Neuronal stem cell (in vitro differentiated cells): ENCODE data around the gene MUL1.

Experiments
- DNase-seq: peaks from one replicate; pipeline ENCODE4 v3.0.0-alpha.2; 2013; ENCODE audit warnings: low spot score
- H2AFZ ChIP-seq: one replicate; pipeline ENCODE4 v1.6.1; 2013; ENCODE audit warnings: mild to moderate bottlenecking, low read length, inconsistent platforms
- H2AK5ac ChIP-seq: 2 replicates; pipeline ENCODE4 v1.6.1; 2013; ENCODE audit warnings: low read depth, mild to moderate bottlenecking, inconsistent platforms, low read length, moderate library complexity, mixed read lengths
- H2BK120ac ChIP-seq: 2 replicates; pipeline ENCODE4 v1.6.1; 2013; ENCODE audit warnings: low read depth, mild to moderate bottlenecking, inconsistent platforms, low read length, moderate library complexity, mixed read lengths
- H2BK12ac ChIP-seq: one replicate; pipeline ENCODE4 v1.6.1; 2013; ENCODE audit warnings: low read length, inconsistent platforms
- H2BK15ac ChIP-seq: 2 replicates; pipeline ENCODE4 v1.6.1; 2013; ENCODE audit warnings: mild to moderate bottlenecking, low read length, inconsistent platforms, mixed read lengths
- H2BK5ac ChIP-seq: one replicate; pipeline ENCODE4 v1.6.1; 2013; ENCODE audit warnings: inconsistent platforms, mild to moderate bottlenecking, low read length, moderate library complexity
- H3K14ac ChIP-seq: one replicate; pipeline ENCODE4 v1.6.1; 2013; ENCODE audit warnings: low read length, inconsistent platforms
- H3K18ac ChIP-seq: 2 replicates; pipeline ENCODE4 v1.6.1; 2013; ENCODE audit warnings: low read length, inconsistent platforms
- H3K23ac ChIP-seq: 2 replicates; pipeline ENCODE4 v1.6.1; 2013; ENCODE audit warnings: low read depth, mild to moderate bottlenecking, mixed read lengths, low read length, inconsistent platforms; ENCODE audit not compliant: poor library complexity
- H3K27ac ChIP-seq: replicated peaks from 3 replicates; pipeline ENCODE4 v1.5.1; 2013; ENCODE audit warnings: low read length, inconsistent platforms
- H3K27me3 ChIP-seq, 3 experiments: 2 replicates each; pipeline ENCODE4 v1.6.1; 2013; ENCODE audit warnings: low read length in 3 of 3, mild to moderate bottlenecking in 2 of 3, inconsistent platforms in 1 of 3, low read depth in 1 of 3, mixed read lengths in 1 of 3, moderate library complexity in 1 of 3; ENCODE audit not compliant: control insufficient read depth in 3 of 3, insufficient read depth in 3 of 3
- H3K36me3 ChIP-seq, 2 donors: replicated peaks in 1 of 2; 2 replicates each; pipeline ENCODE4 v1.6.1; 2013; ENCODE audit warnings: low read length in 2 of 2; ENCODE audit not compliant: control insufficient read depth in 2 of 2, insufficient read depth in 2 of 2
- H3K4ac ChIP-seq: 2 replicates; pipeline ENCODE4 v1.6.1; 2013; ENCODE audit warnings: inconsistent platforms, mild to moderate bottlenecking, low read length, moderate library complexity
- H3K4me1 ChIP-seq, 2 donors: 1 replicate in 1 of 2; 2 replicates in 1 of 2; pipeline ENCODE4 v1.6.1; 2013; ENCODE audit warnings: low read length in 2 of 2, low read depth in 1 of 2; ENCODE audit not compliant: control insufficient read depth in 2 of 2, insufficient read depth in 1 of 2
- H3K4me2 ChIP-seq: one replicate; pipeline ENCODE4 v1.6.1; 2013; ENCODE audit warnings: mild to moderate bottlenecking, low read length, inconsistent platforms; ENCODE audit not compliant: insufficient read depth, poor library complexity, severe bottlenecking
- H3K4me3 ChIP-seq, 2 donors: 2 replicates each; pipeline ENCODE4 v1.5.1; 2013; ENCODE audit warnings: low read length in 2 of 2, mild to moderate bottlenecking in 2 of 2, inconsistent platforms in 1 of 2, moderate library complexity in 1 of 2
- H3K79me1 ChIP-seq: one replicate; pipeline ENCODE4 v1.6.1; 2013; ENCODE audit warnings: low read depth, mild to moderate bottlenecking, inconsistent platforms, low read length, moderate library complexity
- H3K9ac ChIP-seq: one replicate; pipeline ENCODE4 v1.6.1; 2013; ENCODE audit warnings: mild to moderate bottlenecking, low read depth, low read length, inconsistent platforms; ENCODE audit not compliant: poor library complexity
- H3K9me3 ChIP-seq, 2 donors: replicated peaks in 1 of 2; 2 replicates each; pipeline versions ENCODE3 to v1.6.1; 2013; ENCODE audit warnings: low read length in 2 of 2, mild to moderate bottlenecking in 2 of 2, inconsistent platforms in 1 of 2, low read depth in 1 of 2, mixed read lengths in 1 of 2, moderate library complexity in 1 of 2; ENCODE audit not compliant: control insufficient read depth in 2 of 2, insufficient read depth in 1 of 2
- H4K8ac ChIP-seq: one replicate; pipeline ENCODE4 v1.6.1; 2013; ENCODE audit warnings: low read depth, mild to moderate bottlenecking, inconsistent platforms, low read length, moderate library complexity
- H4K91ac ChIP-seq: one replicate; pipeline ENCODE4 v1.6.1; 2013; ENCODE audit warnings: low read length, low read depth, mild to moderate bottlenecking, inconsistent platforms; ENCODE audit not compliant: poor library complexity
- WGBS, 2 donors: extraction: QIAGEN DNeasy Blood & Tissue Kit; methylation state at CpG; one replicate each; pipeline ENCODE4 v1.1.7; 2013; ENCODE audit warnings: missing lambda C conversion rate in 2 of 2, mixed read lengths in 1 of 2; ENCODE audit not compliant: insufficient read length in 2 of 2, insufficient replicate concordance in 1 of 2; ENCODE audit errors: extremely low coverage in 2 of 2; 5-methylcytosine and 5-hydroxymethylcytosine counted together

Gene MUL1

DNA sequence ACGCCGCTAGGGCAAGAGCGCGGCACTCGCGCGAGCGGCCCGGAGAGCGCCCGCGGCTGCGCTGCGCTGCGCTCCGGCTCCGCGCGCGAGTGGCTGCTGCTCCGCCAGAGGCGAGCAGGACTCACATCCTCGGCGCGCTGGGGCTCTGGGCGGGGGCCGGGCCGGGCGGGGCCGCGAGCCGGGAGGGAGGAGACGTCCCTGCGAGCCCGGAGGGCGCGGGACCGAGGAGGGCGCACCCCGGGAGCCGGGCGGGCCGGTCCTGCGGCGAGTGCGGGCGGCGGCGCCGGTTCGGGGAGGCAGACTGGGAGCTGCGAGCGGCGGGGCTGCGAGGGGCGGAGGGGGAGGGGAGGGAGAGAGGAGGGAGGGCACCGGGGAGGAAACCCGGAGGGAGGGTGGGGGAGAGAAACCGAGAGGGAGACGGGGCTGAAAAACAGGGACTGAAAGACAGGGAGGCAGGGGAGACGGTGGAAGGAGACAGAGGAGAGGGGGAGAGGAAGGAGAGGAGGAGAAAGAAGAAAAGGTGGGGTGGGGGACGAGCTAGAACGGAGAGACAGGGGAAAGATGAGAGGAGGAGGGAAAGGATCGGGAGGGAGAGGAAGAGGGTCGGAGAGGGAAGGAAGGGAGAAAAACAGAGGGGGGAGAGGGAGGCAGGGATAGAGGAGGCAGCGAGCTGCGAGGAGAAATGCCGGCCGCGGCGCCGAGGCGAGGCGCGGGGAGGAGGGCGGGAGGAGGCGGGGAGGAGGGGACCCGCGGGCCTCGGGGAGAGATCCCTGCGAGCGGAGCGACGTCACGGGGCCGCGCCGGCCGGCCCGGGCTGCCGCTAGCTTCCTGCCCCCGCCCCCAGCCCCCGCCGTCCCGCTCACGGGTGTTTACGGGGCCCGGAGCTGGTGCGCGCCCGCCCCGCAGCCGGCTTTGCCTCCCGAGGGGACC is 22.2 kb downstream of the MUL1 start, which contains the start of gene CAMK2N1:
Gene CAMK2N1, minus strand, starts transcription at position 684 of the 930 bp plus-strand sequence. CDS start 831 bp downstream, outside the sequence.
- H3K23ac ChIP-seq = peak within 1 kb of the TSS; percentile 80
- H2AFZ ChIP-seq = peak within 1 kb of the TSS; percentile 97
- peak within 1 kb of the TSS; percentile 98 for H2BK15ac ChIP-seq
- no peaks in the 10 kb centered on the region for H3K9me3 ChIP-seq
- H3K4me1 ChIP-seq = peaks cover 20 to 21% of the 10 kb centered on the region in 2 donors
- peak within 1 kb of the TSS; percentile 68 for H4K91ac ChIP-seq
- H3K18ac ChIP-seq = peak within 1 kb of the TSS; percentile 100
- peak within 1 kb of the TSS; percentile 83 for H3K4me2 ChIP-seq
- no peaks in the 10 kb centered on the region for H3K36me3 ChIP-seq
- peak within 1 kb of the TSS; percentile 98 for H3K27ac ChIP-seq
- H2BK120ac ChIP-seq = peak within 1 kb of the TSS; percentile 84
- no peak within 1 kb of the TSS for H2BK12ac ChIP-seq
- H4K8ac ChIP-seq = no peak within 1 kb of the TSS
- H3K4ac ChIP-seq = peak within 1 kb of the TSS; percentile 95
- H3K14ac ChIP-seq = peak within 1 kb of the TSS; percentile 100
- peak within 1 kb of the TSS; percentile 96 for H2BK5ac ChIP-seq
- peak; percentile 53 for DNase-seq
- H2AK5ac ChIP-seq = peak within 1 kb of the TSS; percentile 81
- no CpG with 5 or more reads among the region's 104 CpGs for whole genome bisulfite sequencing, 2 donors
- peak within 1 kb of the TSS; percentile 98 for H3K9ac ChIP-seq
- peaks cover 0 to 39% (median 6%) of the 10 kb centered on the region in 3 experiments for H3K27me3 ChIP-seq
- H3K4me3 ChIP-seq = peak within 1 kb of the TSS; percentile 63 to 92
- H3K79me1 ChIP-seq = peaks cover 6% of the 10 kb centered on the region

DNA sequence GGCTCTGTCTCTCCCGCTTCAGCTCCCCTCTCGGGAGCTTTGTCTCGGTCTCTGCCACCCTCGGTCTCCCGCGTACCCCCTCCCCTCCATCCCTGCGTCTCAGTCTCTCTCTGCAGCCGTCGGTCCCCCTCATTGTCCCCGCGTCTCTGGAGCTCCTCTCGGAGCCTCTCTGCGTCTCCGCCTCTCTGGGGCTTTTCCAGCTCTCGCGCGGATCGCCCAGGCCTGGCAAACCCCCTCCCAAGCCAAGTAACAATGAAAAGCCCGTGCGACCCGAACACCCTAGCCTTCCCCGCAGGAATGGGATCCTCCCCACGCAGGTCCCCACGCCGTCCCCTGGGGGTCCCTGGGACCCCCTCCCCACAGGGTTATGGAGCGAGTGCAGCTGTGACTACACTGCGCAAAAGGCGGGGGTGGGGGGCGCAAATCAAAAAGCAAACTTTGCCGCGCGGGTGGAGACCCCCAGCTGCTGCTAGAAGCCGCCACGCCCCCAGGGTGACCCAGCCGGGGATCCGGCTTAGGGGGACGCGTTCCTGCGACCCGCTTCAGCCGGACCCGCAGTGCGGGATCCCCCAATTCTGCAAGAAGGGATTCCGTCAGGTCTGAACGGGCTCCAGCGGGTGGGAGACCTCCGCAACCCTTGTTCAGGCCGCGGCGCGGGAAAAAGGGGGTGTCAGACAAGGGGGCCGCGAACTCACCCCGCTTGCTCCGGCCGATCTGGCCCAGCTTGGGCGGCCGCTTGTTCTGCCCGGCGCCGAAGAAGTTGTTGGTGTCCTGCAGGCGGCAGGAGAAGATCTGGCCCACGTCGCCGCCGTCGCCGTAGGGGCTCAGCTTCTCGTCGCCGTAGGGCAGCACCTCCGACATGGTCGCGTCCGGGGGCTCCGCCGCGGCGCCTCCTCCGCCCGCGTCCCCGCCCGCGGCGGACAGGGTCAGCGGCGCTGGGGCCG is 23.2 kb downstream of the MUL1 start:
- H3K18ac ChIP-seq = peak overlapping the region; percentile 98
- DNase-seq = peak; percentile 55
- H3K4me3 ChIP-seq = peak overlapping the region; percentile 63 to 92
- H2BK15ac ChIP-seq = peak overlapping the region; percentile 81
- H2AK5ac ChIP-seq = peak overlapping the region; percentile 82
- peak overlapping the region; percentile 98 for H3K27ac ChIP-seq
- H3K36me3 ChIP-seq = no peaks in the 10 kb centered on the region
- H2AFZ ChIP-seq = peak overlapping the region; percentile 91
- no peak overlapping the region for H2BK12ac ChIP-seq
- H3K23ac ChIP-seq = peak overlapping the region; percentile 80
- H3K4me1 ChIP-seq = peaks cover 29 to 30% of the 10 kb centered on the region in 2 donors
- peak overlapping the region; percentile 66 for H3K4ac ChIP-seq
- H3K27me3 ChIP-seq = peaks cover 0 to 35% (median 6%) of the 10 kb centered on the region in 3 experiments
- no peak overlapping the region for H4K8ac ChIP-seq
- peak overlapping the region; percentile 98 for H3K9ac ChIP-seq
- peak overlapping the region; percentile 12 for H2BK120ac ChIP-seq
- H3K14ac ChIP-seq = peak overlapping the region; percentile 94
- peaks cover 6% of the 10 kb centered on the region for H3K79me1 ChIP-seq
- H2BK5ac ChIP-seq = peak overlapping the region; percentile 96
- WGBS, 2 donors = no CpG with 5 or more reads among the region's 89 CpGs
- peak overlapping the region; percentile 35 for H4K91ac ChIP-seq
- H3K4me2 ChIP-seq = peak overlapping the region; percentile 83
- H3K9me3 ChIP-seq = no peaks in the 10 kb centered on the region

DNA sequence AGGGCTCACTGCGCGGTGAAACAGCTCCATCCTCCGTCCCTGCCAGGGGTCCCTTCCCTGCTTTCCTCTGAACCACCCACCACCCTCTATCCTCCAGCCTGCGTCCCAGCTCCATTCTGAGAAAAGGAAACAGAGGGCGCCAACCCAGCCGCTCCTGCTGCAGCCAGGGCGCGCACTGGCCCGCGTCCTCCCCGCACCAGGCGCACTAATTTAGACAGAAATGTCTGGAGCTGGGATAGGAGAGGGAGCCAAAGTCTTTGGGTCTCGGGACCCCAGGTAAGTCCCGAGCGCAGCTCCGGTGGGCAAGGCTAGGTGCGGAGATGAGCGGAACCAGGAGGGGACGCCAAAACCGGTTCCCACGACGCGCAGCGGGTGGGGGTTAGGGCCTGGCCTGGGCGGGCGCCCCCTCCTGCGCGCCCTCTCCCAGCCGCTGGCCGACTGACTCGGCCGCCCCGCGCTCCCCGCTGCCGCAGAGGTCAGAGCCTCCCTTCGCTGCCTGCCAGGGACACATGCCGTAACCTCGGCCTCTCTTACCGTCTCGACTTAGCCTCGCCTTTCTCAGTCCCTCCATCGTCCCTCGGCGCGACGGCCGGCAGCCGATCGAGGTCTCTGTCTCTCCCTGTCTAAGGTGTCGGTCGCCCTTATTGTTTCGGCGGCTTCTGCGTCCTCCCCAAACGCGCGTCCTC is 24.0 kb downstream of the MUL1 start:
- H3K23ac ChIP-seq = peak overlapping the region; percentile 76
- H2BK5ac ChIP-seq = peak overlapping the region; percentile 96
- H3K27me3 ChIP-seq = peaks cover 0 to 27% (median 6%) of the 10 kb centered on the region in 3 experiments
- peak overlapping the region; percentile 93 for H3K9ac ChIP-seq
- H3K9me3 ChIP-seq = no peaks in the 10 kb centered on the region
- H3K36me3 ChIP-seq = no peaks in the 10 kb centered on the region
- H3K27ac ChIP-seq = peak overlapping the region; percentile 68
- DNase-seq = peak; percentile 46
- H3K4me1 ChIP-seq = peaks cover 29 to 32% of the 10 kb centered on the region in 2 donors
- H3K14ac ChIP-seq = peak overlapping the region; percentile 94
- H3K4me2 ChIP-seq = peak overlapping the region; percentile 83
- peak overlapping the region; percentile 98 for H3K18ac ChIP-seq
- H2BK120ac ChIP-seq = peak overlapping the region; percentile 12
- peaks cover 6% of the 10 kb centered on the region for H3K79me1 ChIP-seq
- peak overlapping the region; percentile 66 for H3K4ac ChIP-seq
- WGBS, 2 donors = no CpG with 5 or more reads among the region's 58 CpGs
- H4K8ac ChIP-seq = no peak overlapping the region
- peak overlapping the region; percentile 63 to 92 for H3K4me3 ChIP-seq
- H4K91ac ChIP-seq = no peak overlapping the region
- peak overlapping the region; percentile 91 for H2AFZ ChIP-seq
- peak overlapping the region; percentile 82 for H2AK5ac ChIP-seq
- H2BK15ac ChIP-seq = peak overlapping the region; percentile 81
- peak overlapping the region; percentile 78 for H2BK12ac ChIP-seq
